HAP-1 (cell line): ENCODE data around the gene RPIA.

Source experiments
- DNase-seq, 2 experiments: peaks; one replicate each; pipeline ENCODE4 v3.0.0-alpha.2; 2016 to 2020; ENCODE audit warnings: low spot score in 2 of 2
- H3K27me3 ChIP-seq: fragments of 250-450 bp; sonication (Bioruptor Pico); 2 replicates; pipeline ENCODE4 v1.5.1; 2020; ENCODE audit warnings: low read depth, mild to moderate bottlenecking, moderate library complexity
- H3K36me3 ChIP-seq: fragments of 250-450 bp; sonication (Bioruptor Pico); replicated peaks from 2 replicates; pipeline ENCODE4 v1.5.1; 2020; ENCODE audit warnings: mild to moderate bottlenecking
- H3K4me1 ChIP-seq: fragments of 250-450 bp; sonication (Bioruptor Pico); 2 replicates; pipeline ENCODE4 v1.5.1; 2020; ENCODE audit warnings: mild to moderate bottlenecking
- H3K4me3 ChIP-seq: fragments of 250-450 bp; sonication (Bioruptor Pico); 2 replicates; pipeline ENCODE4 v1.5.1; 2020; ENCODE audit warnings: mild to moderate bottlenecking, moderate library complexity
- H3K9me3 ChIP-seq: fragments of 250-450 bp; sonication (Bioruptor Pico); 2 replicates; pipeline ENCODE4 v1.5.1; 2020; ENCODE audit warnings: mild to moderate bottlenecking, moderate library complexity
- in situ Hi-C: fragments of 300-500 bp; cut with MboI; formaldehyde crosslinking; loops from 3 replicates; pipeline ENCODE4 v1.14.3; 2020; ENCODE audit warnings: low sequenced_read_pairs, inconsistent platforms, mixed read lengths

RPIA gene

DNA sequence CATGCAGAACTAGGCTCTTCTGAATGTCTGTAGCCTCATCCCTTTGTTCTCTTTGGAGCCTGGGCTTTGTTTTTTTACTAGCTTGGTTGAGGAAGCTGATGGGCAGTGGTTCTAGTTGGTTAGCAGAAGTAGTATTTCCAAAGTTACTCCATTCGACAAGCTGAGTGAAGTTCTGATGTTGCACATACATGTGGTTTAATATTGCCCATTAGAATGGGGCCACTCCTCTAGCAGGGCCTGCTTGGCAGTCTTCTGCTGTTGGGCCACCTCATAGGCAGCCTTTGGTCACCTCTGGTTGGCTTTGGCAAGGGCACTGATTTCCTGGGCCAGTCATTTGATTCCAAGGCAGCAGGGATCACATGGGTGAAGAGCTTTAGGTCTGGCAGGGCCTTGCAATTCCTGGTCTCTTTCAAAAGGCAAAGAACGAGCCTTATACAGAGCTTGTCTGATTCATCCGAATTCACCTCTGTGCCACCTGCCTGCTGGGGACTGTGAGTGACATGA is 2.5 kb downstream of the RPIA start:
- H3K4me1 ChIP-seq, result peaks cover 17% of the 10 kb centered on the region
- no peak for DNase-seq
- no peaks in the 10 kb centered on the region for H3K27me3 ChIP-seq
- in situ Hi-C loops, result no loop called here
- no peak overlapping the region for H3K4me3 ChIP-seq
- H3K9me3 ChIP-seq, result peaks cover 6% of the 10 kb centered on the region; the same call in 1 of the 2 replicates
- no peaks in the 10 kb centered on the region for H3K36me3 ChIP-seq

DNA sequence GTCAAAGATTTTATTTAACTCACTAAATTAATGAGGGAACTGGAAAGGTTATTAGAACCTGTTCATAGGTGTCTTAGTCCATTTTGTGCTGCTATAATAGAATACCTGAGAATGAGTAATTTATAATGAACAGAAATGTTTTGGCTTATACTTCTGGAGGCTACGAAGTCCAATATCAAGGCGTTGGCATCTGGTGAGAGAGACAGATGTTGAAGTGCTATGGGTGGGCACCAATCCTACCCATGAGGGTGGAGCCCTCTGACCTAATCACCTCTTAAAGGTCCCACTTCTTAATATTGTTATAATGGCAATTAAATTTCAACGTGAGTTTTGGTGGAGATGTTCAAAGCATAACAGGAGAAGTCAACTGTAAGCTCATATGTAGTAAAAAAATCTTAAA is 5.1 kb downstream of the RPIA start:
- no peaks in the 10 kb centered on the region for H3K27me3 ChIP-seq
- peaks cover 5% of the 10 kb centered on the region; the same call in 1 of the 2 replicates for H3K36me3 ChIP-seq
- H3K4me3 ChIP-seq, result no peak overlapping the region
- H3K4me1 ChIP-seq, result peaks cover 11% of the 10 kb centered on the region
- in situ Hi-C loops, result no loop called here
- no peak for DNase-seq
- H3K9me3 ChIP-seq, result no peaks in the 10 kb centered on the region

DNA sequence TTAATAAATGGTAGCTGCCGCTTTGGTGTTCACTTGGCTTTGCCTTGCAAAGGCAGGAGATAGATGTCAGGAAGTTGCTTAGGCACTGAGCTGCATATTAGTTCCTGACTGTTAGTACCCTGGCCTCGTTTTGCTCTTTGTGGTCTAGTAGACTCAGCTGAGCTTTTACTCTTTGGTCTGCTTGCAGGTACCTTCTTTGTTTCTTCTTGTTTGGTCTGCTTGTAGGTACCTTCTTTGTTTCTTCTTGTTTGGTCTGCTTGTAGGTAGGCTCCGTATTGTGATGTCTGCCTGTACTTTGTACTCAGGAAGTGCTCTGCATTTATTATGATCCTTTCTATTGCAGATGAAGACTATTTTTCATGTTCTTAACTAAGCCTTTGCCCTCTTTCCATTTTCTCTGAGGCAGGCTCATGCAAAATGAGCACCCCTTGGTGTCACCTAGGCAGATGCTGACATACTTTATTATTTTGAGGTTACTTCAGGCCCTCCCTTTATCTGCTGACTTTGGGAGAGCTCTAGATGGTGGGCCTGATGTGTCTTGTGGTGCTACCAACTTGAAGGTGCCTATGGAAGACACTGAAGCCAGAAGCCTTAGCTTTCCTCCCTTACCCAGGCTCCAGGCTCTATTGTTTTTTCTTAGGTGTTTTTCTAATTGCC is 6.0 kb downstream of the RPIA start:
- Histone ChIP-seq H3K36me3 (peaks cover 13% of the 10 kb centered on the region), H3K27me3 (no peaks in the 10 kb centered on the region), H3K4me3 (no peak overlapping the region), H3K4me1 (peaks cover 10% of the 10 kb centered on the region), H3K9me3 (no peaks in the 10 kb centered on the region)
- in situ Hi-C loops, result no loop called here
- no peak for DNase-seq

DNA sequence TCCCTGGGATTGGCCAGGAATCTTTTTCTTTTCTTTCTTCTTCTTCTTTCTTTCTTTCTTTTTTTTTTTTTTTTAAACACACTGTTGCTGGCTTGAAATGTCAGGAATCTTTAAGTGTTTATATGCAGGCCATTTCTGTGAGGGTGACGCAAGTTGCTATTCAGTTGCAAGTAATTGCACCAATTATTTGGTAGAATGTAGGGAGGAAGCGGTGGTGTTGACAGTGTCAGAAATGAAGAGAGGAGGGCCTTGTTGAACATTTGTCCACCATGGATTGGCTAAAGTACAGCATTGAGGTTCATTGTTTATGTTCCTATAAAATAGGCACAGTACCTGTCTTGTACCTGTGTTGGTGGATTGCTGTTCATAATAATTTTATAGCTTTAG is 6.5 kb downstream of the RPIA start:
- DNase-seq, result no peak

DNA sequence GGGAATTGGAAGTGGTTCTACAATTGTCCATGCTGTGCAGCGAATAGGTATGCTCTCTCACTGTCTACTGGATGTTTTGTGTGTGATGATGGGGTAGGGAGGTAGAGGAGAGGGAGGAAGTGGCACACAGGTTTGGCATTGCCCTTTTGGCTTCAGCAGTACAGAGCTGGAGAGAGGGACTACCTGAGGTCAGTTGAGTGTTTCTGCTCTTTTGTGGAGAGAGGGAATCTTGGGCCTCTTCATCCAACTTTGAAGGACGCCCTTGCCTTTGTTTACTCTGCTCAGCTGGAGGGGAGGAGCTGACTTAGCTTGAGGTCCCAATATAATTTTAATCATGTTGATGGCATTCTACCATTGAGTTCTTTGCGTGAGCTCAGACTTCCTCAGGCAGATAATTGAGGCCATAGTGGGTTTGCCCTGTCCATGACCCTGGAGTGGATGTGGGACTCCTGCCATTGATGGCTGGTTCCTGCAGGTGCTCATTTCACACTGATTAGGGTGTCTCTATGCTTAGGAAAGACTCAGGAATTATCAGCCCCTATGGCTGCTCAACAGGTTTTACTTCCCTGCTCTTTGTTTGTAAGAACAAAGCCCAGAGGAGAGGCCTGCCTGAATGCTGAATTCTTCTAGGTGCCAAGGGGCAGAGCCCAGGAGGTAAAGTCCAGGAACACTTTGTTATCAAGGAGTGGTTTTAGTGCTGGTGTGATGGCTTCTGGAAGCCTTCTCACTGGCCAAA is 7.2 kb downstream of the RPIA start:
- peaks cover 14% of the 10 kb centered on the region for H3K36me3 ChIP-seq
- peaks cover 5% of the 10 kb centered on the region; the same call in 1 of the 2 replicates for H3K4me1 ChIP-seq
- H3K9me3 ChIP-seq, result no peaks in the 10 kb centered on the region
- in situ Hi-C loops, result no loop called here
- H3K4me3 ChIP-seq, result no peak overlapping the region
- DNase-seq, result no peak
- H3K27me3 ChIP-seq, result no peaks in the 10 kb centered on the region

More for the DNA sequence above, 6.5 kb downstream of the RPIA start:
- in situ Hi-C loops, result no loop called here
- H3K27me3 ChIP-seq, result no peaks in the 10 kb centered on the region
- H3K9me3 ChIP-seq, result no peaks in the 10 kb centered on the region
- H3K4me3 ChIP-seq, result no peak overlapping the region
- peaks cover 14% of the 10 kb centered on the region for H3K36me3 ChIP-seq
- H3K4me1 ChIP-seq, result peaks cover 5% of the 10 kb centered on the region; the same call in 1 of the 2 replicates

DNA sequence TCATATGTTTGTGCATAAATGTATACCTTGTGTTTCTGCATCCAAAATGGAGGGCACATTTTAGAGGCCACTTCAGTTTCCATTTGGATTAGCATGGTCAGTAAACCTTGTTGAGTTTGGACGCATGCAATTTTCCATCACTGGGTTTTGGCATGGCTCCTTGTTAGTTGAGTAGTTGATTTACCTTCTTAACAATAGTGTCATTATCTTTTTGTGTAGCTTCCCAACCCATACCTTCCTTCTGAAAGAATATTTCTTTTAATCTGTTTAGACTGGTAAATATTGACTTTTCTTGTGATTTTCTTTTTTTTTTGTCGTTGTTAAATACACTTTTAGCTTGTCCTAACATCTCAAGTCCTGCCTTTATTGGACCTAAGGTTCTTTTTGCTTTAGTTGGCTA is 15.5 kb downstream of the RPIA start:
- no peaks in the 10 kb centered on the region for H3K9me3 ChIP-seq
- H3K4me1 ChIP-seq, result no peaks in the 10 kb centered on the region; the same call in 1 of the 2 replicates
- H3K4me3 ChIP-seq, result no peak overlapping the region
- peaks cover 9% of the 10 kb centered on the region; the same call in 1 of the 2 replicates for H3K36me3 ChIP-seq
- DNase-seq, result no peak
- in situ Hi-C loops, result no loop called here
- no peaks in the 10 kb centered on the region for H3K27me3 ChIP-seq

DNA sequence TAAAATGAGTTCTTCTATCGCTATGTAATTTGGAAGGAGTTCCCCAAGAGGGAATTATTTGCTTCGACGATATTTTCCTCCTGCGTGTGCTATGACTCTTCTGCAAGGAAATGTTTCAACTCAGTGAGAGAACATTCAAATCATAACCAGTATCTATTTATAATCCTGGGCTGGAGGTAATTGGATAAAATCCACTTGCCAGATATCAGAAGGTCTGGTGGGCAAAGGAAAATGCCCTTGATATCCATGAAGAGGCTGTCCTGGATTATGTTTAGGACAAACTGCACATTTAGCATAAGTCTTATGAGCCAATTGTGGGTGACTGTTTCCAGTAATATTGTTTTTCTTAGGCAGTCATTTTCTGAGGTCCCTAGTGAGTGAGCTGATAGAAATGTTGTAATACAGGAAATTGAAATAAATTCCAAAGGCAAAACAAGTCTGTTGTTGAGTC is 17.7 kb downstream of the RPIA start:
- H3K36me3 ChIP-seq, result peaks cover 3% of the 10 kb centered on the region; the same call in 1 of the 2 replicates
- in situ Hi-C loops, result no loop called here
- H3K9me3 ChIP-seq, result no peaks in the 10 kb centered on the region
- DNase-seq, result no peak
- H3K27me3 ChIP-seq, result no peaks in the 10 kb centered on the region
- no peaks in the 10 kb centered on the region for H3K4me1 ChIP-seq
- no peak overlapping the region for H3K4me3 ChIP-seq

DNA sequence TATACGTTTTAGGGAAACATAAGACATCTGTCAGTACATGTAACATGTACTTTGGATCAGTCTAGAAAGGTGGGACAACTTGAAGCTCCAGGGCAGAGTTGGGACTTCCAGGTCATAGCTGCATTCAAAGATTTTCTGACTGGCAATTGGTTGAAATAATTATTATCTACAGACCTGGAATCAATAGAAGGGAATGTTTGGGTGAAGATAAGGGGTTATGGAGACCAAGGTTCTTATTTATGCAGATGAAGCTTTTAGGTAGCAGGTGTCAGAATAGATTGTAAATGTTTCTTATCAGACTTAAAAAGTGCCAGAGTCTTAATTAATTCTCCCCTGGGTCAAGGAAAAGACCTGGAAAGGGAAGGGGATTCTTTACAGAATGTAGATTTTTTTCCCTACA is 19.8 kb downstream of the RPIA start:
- H3K27me3 ChIP-seq, result no peaks in the 10 kb centered on the region
- no peak for DNase-seq
- in situ Hi-C loops, result no loop called here
- no peaks in the 10 kb centered on the region for H3K9me3 ChIP-seq
- no peak overlapping the region for H3K4me3 ChIP-seq
- H3K36me3 ChIP-seq, result no peaks in the 10 kb centered on the region; the same call in 1 of the 2 replicates
- no peaks in the 10 kb centered on the region for H3K4me1 ChIP-seq

DNA sequence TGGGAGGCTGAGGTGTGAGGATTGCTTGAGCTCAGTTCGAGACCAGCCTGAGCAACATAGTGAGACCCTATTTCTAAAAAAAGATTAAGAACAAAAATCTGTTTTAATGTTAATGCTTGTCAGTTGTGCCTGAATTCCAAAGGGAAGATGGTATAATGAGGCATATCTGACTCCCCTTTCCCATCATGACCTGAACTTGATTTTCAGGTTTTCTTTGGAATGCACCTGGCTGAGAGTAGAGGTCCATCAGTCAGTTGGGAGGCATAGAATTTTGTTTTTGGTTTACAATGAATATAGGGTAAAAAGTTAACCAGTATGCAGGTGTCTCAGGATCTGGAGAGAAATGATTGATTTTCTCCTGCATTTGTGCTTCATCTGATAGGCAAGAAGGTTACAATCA is 20.4 kb downstream of the RPIA start:
- Histone ChIP-seq H3K36me3 (no peaks in the 10 kb centered on the region; the same call in 1 of the 2 replicates), H3K27me3 (no peaks in the 10 kb centered on the region), H3K4me3 (no peak overlapping the region), H3K4me1 (no peaks in the 10 kb centered on the region), H3K9me3 (no peaks in the 10 kb centered on the region)
- in situ Hi-C loops, result no loop called here
- DNase-seq, result no peak

DNA sequence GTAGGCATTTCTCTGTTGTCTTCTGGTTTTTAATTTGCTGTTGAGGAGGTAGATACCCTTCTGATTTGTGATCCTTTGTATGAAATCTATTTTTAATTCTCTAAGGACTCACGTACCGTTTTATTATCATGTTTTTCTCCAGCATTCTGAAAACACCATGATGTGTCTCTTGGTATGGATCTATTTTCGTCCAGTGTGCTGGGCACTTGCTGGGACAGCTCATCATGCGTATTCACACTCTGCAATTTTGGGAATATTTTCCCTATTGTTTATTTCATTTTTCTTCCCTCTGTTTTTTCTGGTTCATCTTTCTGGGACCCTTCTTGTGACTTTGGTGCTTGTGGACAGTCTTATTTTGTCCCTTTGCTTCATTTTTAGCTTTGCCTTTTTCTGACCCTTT is 21.9 kb downstream of the RPIA start:
- in situ Hi-C loops, result no loop called here
- Histone ChIP-seq H3K36me3 (no peaks in the 10 kb centered on the region; the same call in 1 of the 2 replicates), H3K9me3 (no peaks in the 10 kb centered on the region), H3K4me3 (no peak overlapping the region), H3K4me1 (peaks cover 2% of the 10 kb centered on the region; the same call in 1 of the 2 replicates), H3K27me3 (no peaks in the 10 kb centered on the region)
- no peak for DNase-seq

DNA sequence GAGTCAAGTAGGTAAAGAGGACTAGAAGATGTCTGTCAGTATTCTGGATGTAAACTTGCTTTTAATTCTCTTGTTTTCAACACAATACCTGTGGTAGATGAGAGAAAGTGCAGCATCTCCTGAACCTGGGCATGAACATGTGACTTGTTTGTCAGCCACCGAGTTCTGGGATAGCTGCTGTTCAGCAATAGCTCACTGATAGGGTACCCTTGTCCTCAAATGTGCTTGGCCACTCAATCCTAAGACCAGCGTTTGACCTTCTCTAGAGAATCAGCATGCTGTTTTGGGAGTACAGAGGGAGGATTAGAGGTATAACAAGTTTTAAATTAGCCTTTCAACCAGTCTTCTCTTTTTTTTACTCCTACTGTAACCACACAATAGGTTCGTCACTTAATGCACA is 23.2 kb downstream of the RPIA start:
- in situ Hi-C loops, result no loop called here
- no peaks in the 10 kb centered on the region for H3K9me3 ChIP-seq
- H3K27me3 ChIP-seq, result no peaks in the 10 kb centered on the region
- DNase-seq, result no peak
- no peaks in the 10 kb centered on the region for H3K36me3 ChIP-seq
- H3K4me1 ChIP-seq, result peaks cover 3% of the 10 kb centered on the region; the same call in 1 of the 2 replicates
- no peak overlapping the region for H3K4me3 ChIP-seq

DNA sequence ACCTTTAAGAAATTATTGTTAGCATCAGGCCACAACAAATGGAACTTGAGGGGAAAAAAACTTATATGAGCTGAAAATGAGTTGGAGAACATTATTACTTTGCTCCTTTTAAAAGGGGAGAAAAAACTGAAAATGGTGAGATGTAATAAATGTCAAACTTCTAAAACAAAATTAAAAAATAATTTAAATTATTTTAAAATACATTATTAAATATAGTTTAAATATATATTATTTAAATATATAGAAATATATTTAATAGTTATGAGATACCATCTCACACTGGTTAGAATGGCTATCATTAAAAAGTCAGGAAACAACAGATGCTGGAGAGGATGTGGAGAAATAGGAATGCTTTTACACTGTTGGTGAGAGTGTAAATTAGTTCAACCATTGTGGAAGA is 28.9 kb downstream of the RPIA start:
- peaks cover 3% of the 10 kb centered on the region; the same call in 1 of the 2 replicates for H3K4me1 ChIP-seq
- DNase-seq, result no peak
- no peak overlapping the region for H3K4me3 ChIP-seq
- no peaks in the 10 kb centered on the region for H3K9me3 ChIP-seq
- no peaks in the 10 kb centered on the region for H3K36me3 ChIP-seq
- in situ Hi-C loops, result no loop called here
- no peaks in the 10 kb centered on the region for H3K27me3 ChIP-seq

DNA sequence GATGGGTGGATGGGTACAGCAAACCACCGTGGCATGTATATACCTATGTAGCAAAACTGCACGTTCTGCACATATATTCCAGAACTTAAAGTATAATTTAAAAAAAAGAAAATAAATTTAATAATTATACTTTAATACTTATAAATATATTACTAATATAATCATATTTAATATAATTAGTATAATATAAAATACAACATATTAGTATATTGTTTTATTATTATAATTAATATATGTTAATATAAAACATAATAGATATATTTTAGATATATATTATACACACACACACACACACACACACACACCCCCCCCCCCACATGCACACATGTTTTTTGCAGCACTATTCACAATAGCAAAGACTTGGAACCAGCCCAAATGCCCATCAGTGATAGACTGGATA is 29.8 kb downstream of the RPIA start:
- DNase-seq, result no peak
- H3K4me1 ChIP-seq, result peaks cover 3% of the 10 kb centered on the region; the same call in 1 of the 2 replicates
- in situ Hi-C loops, result no loop called here
- no peaks in the 10 kb centered on the region for H3K36me3 ChIP-seq
- H3K9me3 ChIP-seq, result no peaks in the 10 kb centered on the region
- H3K27me3 ChIP-seq, result no peaks in the 10 kb centered on the region
- no peak overlapping the region for H3K4me3 ChIP-seq
